ENCODE measurements around the gene SMAD3.

The SMAD3 gene

DNA sequence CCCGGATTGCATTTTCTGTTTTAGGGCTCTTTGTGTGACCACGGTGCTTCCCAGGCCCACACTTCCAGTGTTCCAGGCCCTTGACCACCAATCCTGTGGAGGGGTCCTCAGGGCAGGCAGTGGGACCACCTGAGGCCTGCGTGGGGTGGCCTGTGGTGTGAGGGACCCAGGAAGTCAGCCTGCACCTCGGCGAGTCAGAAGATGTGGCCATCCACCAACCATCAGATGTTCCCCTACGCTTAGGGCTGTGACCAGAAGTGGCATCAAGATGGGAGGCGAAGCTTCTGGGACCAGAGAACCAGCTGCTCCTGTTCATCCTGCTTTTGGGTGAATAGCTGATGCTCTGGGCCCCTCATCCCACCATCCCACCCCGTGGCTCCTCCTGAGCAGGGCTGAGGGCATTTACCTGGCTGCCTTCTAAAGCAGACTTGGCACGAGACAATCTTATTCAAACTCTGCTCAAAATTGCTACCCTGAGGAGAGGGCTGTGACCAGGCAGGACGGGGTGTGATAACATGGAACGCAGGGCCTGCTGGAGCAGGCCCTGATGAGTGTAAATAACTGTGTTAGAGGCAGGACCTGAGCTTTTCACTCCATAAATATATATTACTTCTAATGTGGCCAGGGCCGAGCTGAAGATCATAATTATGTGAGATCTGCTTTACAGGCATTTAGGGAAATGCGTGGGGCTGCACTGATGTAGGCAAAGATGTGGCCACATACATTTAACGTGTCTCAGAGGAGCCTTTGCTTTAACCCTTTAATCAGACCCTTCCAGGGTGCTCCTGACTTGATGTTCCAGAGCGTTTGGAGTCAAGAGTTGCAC is 28.8 kb downstream of the SMAD3 start:
- no peaks in the 10 kb centered on the region for H3K9me3 ChIP-seq (ENCODE audit: low read length)
- peaks cover 14% of the 10 kb centered on the region for H3K36me3 ChIP-seq (ENCODE audit: insufficient read depth, low read length)
- no peaks in the 10 kb centered on the region for H3K27me3 ChIP-seq (ENCODE audit: insufficient read depth, low read length)
- H3K4me3 ChIP-seq (ENCODE audit: low read length), result no peak overlapping the region
- peaks cover 11% of the 10 kb centered on the region for H3K4me1 ChIP-seq (ENCODE audit: insufficient read depth, low read length)
- H2AFZ ChIP-seq (ENCODE audit: low read depth, low read length), result no peak overlapping the region

GRCh38 chr15:67095912-67096311 is 30.5 kb downstream of the SMAD3 start:
- peaks cover 11% of the 10 kb centered on the region for H3K4me1 ChIP-seq (ENCODE audit: insufficient read depth, low read length)
- no peak overlapping the region for H2AFZ ChIP-seq (ENCODE audit: low read depth, low read length)
- H3K36me3 ChIP-seq (ENCODE audit: insufficient read depth, low read length), result peaks cover 14% of the 10 kb centered on the region

GRCh38 chr15:67096546-67097294 is 31.3 kb downstream of the SMAD3 start:
- Histone ChIP-seq H2AFZ (ENCODE audit: low read depth, low read length) (no peak overlapping the region), H3K9me3 (ENCODE audit: low read length) (no peaks in the 10 kb centered on the region), H3K4me1 (ENCODE audit: insufficient read depth, low read length) (peaks cover 9% of the 10 kb centered on the region), H3K27me3 (ENCODE audit: insufficient read depth, low read length) (no peaks in the 10 kb centered on the region), H3K36me3 (ENCODE audit: insufficient read depth, low read length) (peaks cover 14% of the 10 kb centered on the region), H3K4me3 (ENCODE audit: low read length) (no peak overlapping the region)

More at GRCh38 chr15:67095912-67096311, 30.5 kb downstream of the SMAD3 start:
- H3K9me3 ChIP-seq (ENCODE audit: low read length), result no peaks in the 10 kb centered on the region
- no peaks in the 10 kb centered on the region for H3K27me3 ChIP-seq (ENCODE audit: insufficient read depth, low read length)
- H3K4me3 ChIP-seq (ENCODE audit: low read length), result no peak overlapping the region

DNA sequence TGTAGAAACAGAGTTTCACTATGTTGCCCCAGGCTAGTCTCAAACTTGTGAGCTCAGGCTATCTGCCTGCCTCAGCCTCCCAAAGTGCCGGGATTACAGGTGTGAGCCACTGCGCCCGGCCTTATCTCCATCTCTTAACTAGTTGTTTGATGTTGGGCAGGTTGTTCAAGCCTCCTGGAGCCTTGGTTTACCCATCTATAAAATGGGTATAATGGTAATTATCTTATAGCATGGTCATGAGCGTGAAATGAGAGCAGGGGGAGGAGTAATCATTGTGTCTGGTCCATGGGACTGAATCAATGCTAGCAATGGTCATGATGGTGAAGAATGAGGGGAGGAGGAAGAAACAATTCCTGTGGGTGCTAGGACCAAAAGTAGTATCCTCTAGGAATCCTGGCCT is 32.0 kb downstream of the SMAD3 start:
- Histone ChIP-seq H3K4me1 (ENCODE audit: insufficient read depth, low read length) (peaks cover 2% of the 10 kb centered on the region), H3K27me3 (ENCODE audit: insufficient read depth, low read length) (no peaks in the 10 kb centered on the region), H3K4me3 (ENCODE audit: low read length) (no peak overlapping the region), H2AFZ (ENCODE audit: low read depth, low read length) (no peak overlapping the region), H3K36me3 (ENCODE audit: insufficient read depth, low read length) (peaks cover 14% of the 10 kb centered on the region), H3K9me3 (ENCODE audit: low read length) (no peaks in the 10 kb centered on the region)

DNA sequence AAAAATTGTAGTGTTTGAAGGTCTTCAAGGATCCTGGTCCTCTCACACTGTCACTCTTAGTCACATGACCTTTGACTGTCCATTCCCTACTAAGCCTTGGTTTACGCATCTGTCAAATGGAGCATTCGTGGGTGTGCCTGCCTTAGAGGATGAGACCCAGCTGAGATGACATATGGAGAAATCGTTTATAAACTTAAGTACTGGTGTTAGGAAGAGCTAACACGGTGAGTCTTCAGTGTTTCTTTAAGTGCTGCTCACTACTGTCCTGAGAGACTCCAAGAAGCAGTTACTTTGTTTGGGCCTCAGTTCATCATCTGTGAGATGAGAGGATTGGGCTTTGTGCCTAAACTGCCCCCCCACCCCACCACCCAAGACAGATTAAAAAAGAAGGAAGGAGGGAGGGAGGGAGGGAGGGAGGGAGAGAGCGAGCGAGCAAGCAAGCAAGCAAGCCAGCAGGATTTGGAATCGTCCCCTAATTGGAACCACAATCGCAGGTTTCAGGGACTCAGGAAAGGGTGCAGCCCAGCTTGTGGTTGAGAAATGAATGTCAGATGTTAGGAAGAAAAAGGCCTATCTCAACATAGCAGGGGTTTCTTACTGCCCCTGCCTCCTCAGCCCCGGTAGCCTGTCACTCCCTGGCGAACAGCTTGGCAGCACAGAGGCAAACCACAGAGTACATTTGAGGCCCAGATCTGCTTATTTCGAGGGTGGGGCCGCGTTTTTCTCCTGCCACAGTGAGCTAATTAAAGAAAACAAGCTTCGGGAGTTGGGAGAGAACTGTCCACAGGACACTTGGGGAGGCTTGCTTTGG is 32.7 kb downstream of the SMAD3 start:
- Histone ChIP-seq H3K9me3 (ENCODE audit: low read length) (no peaks in the 10 kb centered on the region), H3K36me3 (ENCODE audit: insufficient read depth, low read length) (peaks cover 14% of the 10 kb centered on the region), H2AFZ (ENCODE audit: low read depth, low read length) (no peak overlapping the region), H3K4me1 (ENCODE audit: insufficient read depth, low read length) (no peaks in the 10 kb centered on the region), H3K27me3 (ENCODE audit: insufficient read depth, low read length) (no peaks in the 10 kb centered on the region), H3K4me3 (ENCODE audit: low read length) (no peak overlapping the region)

- Histone ChIP-seq H3K36me3 (ENCODE audit: insufficient read depth, low read length) (peaks cover 12% of the 10 kb centered on the region), H3K4me1 (ENCODE audit: insufficient read depth, low read length) (no peaks in the 10 kb centered on the region), H3K4me3 (ENCODE audit: low read length) (no peak overlapping the region), H2AFZ (ENCODE audit: low read depth, low read length) (no peak overlapping the region), H3K27me3 (ENCODE audit: insufficient read depth, low read length) (no peaks in the 10 kb centered on the region), H3K9me3 (ENCODE audit: low read length) (no peaks in the 10 kb centered on the region)
These were observed 33.4 kb downstream of the SMAD3 start for GRCh38 chr15:67098768-67099282.

DNA sequence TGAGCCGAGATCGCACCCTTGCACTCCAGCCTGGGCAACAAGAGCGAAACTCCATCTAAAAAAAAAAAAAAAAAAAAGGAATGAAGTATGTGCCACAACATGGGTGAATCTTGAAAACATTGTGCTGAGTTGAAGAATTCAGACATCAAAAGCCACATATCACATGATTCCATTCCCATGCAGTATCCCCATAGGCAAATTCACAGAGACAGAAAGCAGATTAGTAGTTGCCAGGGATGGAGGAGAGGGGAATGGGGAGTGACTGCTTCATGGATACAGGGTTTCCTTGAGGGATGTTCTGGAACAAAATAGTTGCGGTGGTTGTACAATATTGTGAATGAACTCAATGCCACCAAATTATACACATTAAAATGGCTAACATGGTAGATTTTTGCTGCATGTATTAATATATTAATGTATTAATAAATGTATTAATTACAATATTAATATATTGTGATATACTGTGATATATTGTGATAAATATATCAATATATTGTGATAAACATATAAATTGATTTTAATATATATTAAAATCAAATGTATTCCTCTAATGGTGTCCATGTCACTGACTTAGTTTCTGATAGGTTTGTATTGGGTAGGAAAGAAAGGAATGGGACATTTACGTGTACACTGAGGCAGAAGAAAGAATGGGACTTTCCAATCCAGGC is 34.9 kb downstream of the SMAD3 start:
- Histone ChIP-seq H3K4me3 (ENCODE audit: low read length) (no peak overlapping the region), H3K36me3 (ENCODE audit: insufficient read depth, low read length) (peaks cover 2% of the 10 kb centered on the region), H2AFZ (ENCODE audit: low read depth, low read length) (no peak overlapping the region), H3K9me3 (ENCODE audit: low read length) (no peaks in the 10 kb centered on the region), H3K27me3 (ENCODE audit: insufficient read depth, low read length) (no peaks in the 10 kb centered on the region), H3K4me1 (ENCODE audit: insufficient read depth, low read length) (peaks cover 4% of the 10 kb centered on the region)

DNA sequence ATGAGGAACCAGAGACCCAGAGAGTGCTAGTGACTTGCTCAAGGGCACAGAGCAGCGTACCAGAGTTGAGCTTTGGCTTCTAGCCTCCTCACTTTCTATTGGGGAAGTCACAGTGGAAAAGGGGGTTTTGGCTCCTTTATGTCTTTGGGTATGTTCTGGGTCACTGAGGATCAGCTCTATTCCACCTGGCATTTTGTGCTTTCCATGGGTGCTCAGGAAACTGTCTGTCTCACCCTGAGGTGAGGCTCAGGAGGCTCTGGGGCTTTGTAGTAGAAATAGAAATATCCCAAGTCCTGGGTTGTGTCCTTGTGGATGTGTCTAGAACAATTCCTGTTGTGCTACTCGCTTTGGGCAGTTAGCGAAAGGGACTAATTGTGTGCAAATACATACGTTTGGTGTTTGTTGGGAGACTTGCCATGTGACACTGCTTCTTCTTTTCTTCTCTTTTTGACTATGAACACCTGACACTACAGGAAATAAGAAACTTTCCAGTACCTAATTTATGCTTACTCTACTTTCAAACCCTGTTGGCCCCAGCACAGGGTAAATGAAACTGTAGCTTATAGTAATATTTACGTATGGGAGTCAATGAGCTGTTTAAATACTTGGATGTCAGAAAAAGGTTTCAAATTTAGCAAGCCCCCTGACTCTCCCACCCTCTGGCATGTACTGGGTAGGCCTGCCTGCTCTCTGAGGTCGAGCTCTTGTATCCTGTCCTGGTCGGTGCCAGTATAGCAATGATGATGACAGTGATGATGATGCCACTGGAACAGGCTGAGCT is 35.6 kb downstream of the SMAD3 start:
- Histone ChIP-seq H3K9me3 (ENCODE audit: low read length) (no peaks in the 10 kb centered on the region), H3K4me3 (ENCODE audit: low read length) (no peak overlapping the region), H3K27me3 (ENCODE audit: insufficient read depth, low read length) (no peaks in the 10 kb centered on the region), H3K4me1 (ENCODE audit: insufficient read depth, low read length) (peaks cover 11% of the 10 kb centered on the region), H2AFZ (ENCODE audit: low read depth, low read length) (no peak overlapping the region), H3K36me3 (ENCODE audit: insufficient read depth, low read length) (peaks cover 2% of the 10 kb centered on the region)

DNA sequence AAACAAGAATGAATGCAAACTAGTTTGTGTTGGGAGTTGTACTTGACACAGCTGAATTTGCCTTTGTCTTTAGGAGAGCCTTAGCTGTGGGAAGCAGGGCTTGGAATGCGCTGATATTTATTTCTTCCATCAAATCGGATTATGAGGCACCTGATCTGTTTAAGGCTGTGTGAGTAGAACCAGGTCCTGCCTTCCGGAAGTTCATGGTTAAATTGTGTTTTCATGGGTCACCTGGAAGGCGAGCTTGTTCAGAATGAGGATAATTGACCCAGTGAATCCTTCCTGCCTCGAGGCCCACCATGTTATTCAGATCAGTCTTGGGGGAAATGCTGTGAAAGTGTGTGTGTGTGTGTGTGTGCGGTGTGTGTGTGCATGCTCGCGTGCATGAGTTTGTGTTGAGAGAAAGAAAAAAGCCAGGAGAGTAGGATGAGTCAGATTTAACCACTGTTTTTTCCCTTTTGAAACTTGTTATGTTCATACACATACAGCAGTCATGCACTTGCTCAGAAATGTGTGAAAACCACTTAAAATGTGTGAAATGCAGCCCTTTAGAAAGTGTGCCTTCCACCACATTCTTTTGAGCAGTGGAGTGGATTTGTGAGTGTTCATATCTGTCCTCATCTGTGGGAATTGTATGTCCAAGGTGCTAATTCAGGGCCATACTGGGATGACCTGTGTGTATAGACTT is 36.7 kb downstream of the SMAD3 start:
- no peaks in the 10 kb centered on the region for H3K9me3 ChIP-seq (ENCODE audit: low read length)
- no peak overlapping the region for H2AFZ ChIP-seq (ENCODE audit: low read depth, low read length)
- H3K36me3 ChIP-seq (ENCODE audit: insufficient read depth, low read length), result peaks cover 2% of the 10 kb centered on the region
- H3K4me1 ChIP-seq (ENCODE audit: insufficient read depth, low read length), result peaks cover 17% of the 10 kb centered on the region
- no peaks in the 10 kb centered on the region for H3K27me3 ChIP-seq (ENCODE audit: insufficient read depth, low read length)
- H3K4me3 ChIP-seq (ENCODE audit: low read length), result no peak overlapping the region

GRCh38 chr15:67102599-67102929 is 37.2 kb downstream of the SMAD3 start:
- H2AFZ ChIP-seq (ENCODE audit: low read depth, low read length), result no peak overlapping the region
- peaks cover under 1% of the 10 kb centered on the region for H3K36me3 ChIP-seq (ENCODE audit: insufficient read depth, low read length)
- H3K4me3 ChIP-seq (ENCODE audit: low read length), result no peak overlapping the region
- no peaks in the 10 kb centered on the region for H3K9me3 ChIP-seq (ENCODE audit: low read length)
- peaks cover 17% of the 10 kb centered on the region for H3K4me1 ChIP-seq (ENCODE audit: insufficient read depth, low read length)
- H3K27me3 ChIP-seq (ENCODE audit: insufficient read depth, low read length), result no peaks in the 10 kb centered on the region

- Histone ChIP-seq H3K36me3 (ENCODE audit: insufficient read depth, low read length) (no peaks in the 10 kb centered on the region), H2AFZ (ENCODE audit: low read depth, low read length) (no peak overlapping the region), H3K27me3 (ENCODE audit: insufficient read depth, low read length) (no peaks in the 10 kb centered on the region), H3K4me3 (ENCODE audit: low read length) (no peak overlapping the region), H3K9me3 (ENCODE audit: low read length) (no peaks in the 10 kb centered on the region), H3K4me1 (ENCODE audit: insufficient read depth, low read length) (peaks cover 17% of the 10 kb centered on the region)
These were observed 37.6 kb downstream of the SMAD3 start for GRCh38 chr15:67103021-67103420.

Measured in neuron (in vitro differentiated cells).